Activated CD8-positive, alpha-beta T cell treated with anti-CD3 and anti-CD28 coated beads for 36 hours (primary cell): ENCODE results near the gene NPRL2. TPM values are rescaled to one million over a fixed set of nuclear protein-coding genes. Genes with fewer than 3 reads are reported as not detected.

ENCODE experiments used
- ATAC-seq: fragments of 200-7000 bp; cut with Tn5 transposase; one replicate; pipeline ENCODE4 v1.10.0; 2021; ENCODE audit warnings: mild to moderate bottlenecking, moderate library complexity
- CTCF ChIA-PET: fragments of 350-600 bp; sonication (Branson Sonifier 250); formaldehyde crosslinking; loops from one replicate; lab custom pipeline; 2021; ENCODE audit warnings: antibody characterized with exemption; lab: Charles Lee
- POLR2A ChIA-PET: fragments of 350-600 bp; sonication (Branson Sonifier 250); formaldehyde crosslinking; loops from one replicate; lab custom pipeline; 2021; ENCODE audit warnings: antibody characterized with exemption; lab: Charles Lee
- DNase-seq: peaks from one replicate; pipeline ENCODE4 v3.0.0-alpha.2; 2020
- H3K27ac Mint-ChIP-seq: one replicate; pipeline ENCODE4 v1.8.0; 2021; ENCODE audit warnings: mild to moderate bottlenecking, mixed read lengths
- H3K27me3 Mint-ChIP-seq: one replicate; pipeline ENCODE4 v1.8.0; 2021; ENCODE audit warnings: mixed read lengths
- H3K36me3 Mint-ChIP-seq: one replicate; pipeline ENCODE4 v1.8.0; 2021; ENCODE audit warnings: low read depth, mixed read lengths
- H3K4me1 Mint-ChIP-seq: one replicate; pipeline ENCODE4 v1.8.0; 2021; ENCODE audit warnings: low read depth, mixed read lengths
- H3K4me3 Mint-ChIP-seq: one replicate; pipeline ENCODE4 v1.8.0; 2021; ENCODE audit warnings: mild to moderate bottlenecking, moderate library complexity, mixed read lengths
- H3K9me3 Mint-ChIP-seq: one replicate; pipeline ENCODE4 v1.8.0; 2021; ENCODE audit warnings: mixed read lengths
- CTCF ChIP-seq: fragments of 200-600 bp; IDR thresholded peaks from one replicate; pipeline ENCODE4 v1.8.0; 2022; ENCODE audit warnings: antibody characterized with exemption, mild to moderate bottlenecking
- intact Hi-C: fragments of 100-400 bp; cut with micrococcal nuclease; formaldehyde crosslinking; loops from one replicate; pipeline ENCODE4 v1.10.0; 2022
- total RNA-seq, 2 experiments: library from RNA; stranded (reverse); gene quantifications; one replicate each; pipeline ENCODE4 v1.2.3, GENCODE V29; 2021

The NPRL2 gene
- total RNA-seq, 2 experiments from 2014 or later = 41.3 to 44.7 TPM

- no peak for TF ChIP-seq CTCF
- Mint-ChIP-seq H3K4me3 (peak overlapping the region; percentile 88), H3K9me3 (no peaks in the 10 kb centered on the region), H3K27me3 (no peaks in the 10 kb centered on the region), H3K4me1 (peaks cover 43% of the 10 kb centered on the region), H3K27ac (peak overlapping the region; percentile 14), H3K36me3 (peaks cover 25% of the 10 kb centered on the region)
- intact Hi-C loops = no loop called here
- ChIA-PET POLR2A (interaction anchor here (1.3 to 1.6 kb wide), 4 partner anchors 10 to 21 kb away, joined by 4 to 9 read pairs (median 6); partner anchors contain the start of genes RASSF1 and ZMYND10), CTCF (interaction anchor here (0.9 to 2.9 kb wide), 6 partner anchors 10 to 185 kb away, joined by 3 to 19 read pairs (median 4); partner anchors contain the start of gene ZMYND10)
- DNase-seq (no peak), ATAC-seq (no peak)
These were observed 6.9 kb upstream of the NPRL2 start for GRCh38 chr3:50357481-50357880.

DNA sequence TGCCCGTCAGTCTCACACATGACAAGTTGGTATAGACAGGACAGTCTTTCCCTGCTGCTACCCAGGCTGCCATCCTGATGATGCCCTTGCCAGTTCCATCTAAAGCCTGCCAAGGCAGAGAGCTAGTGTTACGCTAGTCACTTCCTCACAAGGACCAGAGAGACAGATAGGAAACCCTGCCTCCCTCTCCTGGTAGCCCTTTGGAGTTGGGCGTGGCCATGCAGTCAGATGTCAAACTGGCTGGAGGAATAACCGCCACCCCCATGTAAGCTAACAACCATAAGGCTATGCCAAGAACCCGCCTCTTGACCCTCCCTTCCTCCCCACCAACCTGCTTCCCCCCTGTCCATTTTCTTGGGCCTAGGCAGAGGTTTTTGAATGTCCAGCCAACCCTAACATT lies 6.0 kb upstream of the NPRL2 start:
- ChIA-PET CTCF (interaction anchor here (1.0 to 2.9 kb wide), 5 partner anchors 9 to 186 kb away, joined by 3 to 19 read pairs (median 4); partner anchors contain the start of gene ZMYND10), POLR2A (interaction anchor here (1.4 to 1.6 kb wide), 3 partner anchors 9 to 20 kb away, joined by 5 to 9 read pairs (median 6); partner anchors contain the start of gene ZMYND10)
- ATAC-seq (no peak), DNase-seq (no peak)
- Mint-ChIP-seq H3K36me3 (peaks cover 25% of the 10 kb centered on the region), H3K4me3 (peak overlapping the region; percentile 88), H3K9me3 (no peaks in the 10 kb centered on the region), H3K4me1 (peaks cover 45% of the 10 kb centered on the region), H3K27ac (peak overlapping the region; percentile 38), H3K27me3 (no peaks in the 10 kb centered on the region)
- no peak for TF ChIP-seq CTCF
- intact Hi-C loops = no loop called here

- peaks cover 48% of the 10 kb centered on the region for H3K4me1 Mint-ChIP-seq
These were observed 5.4 kb upstream of the NPRL2 start for GRCh38 chr3:50355829-50356552.

DNA sequence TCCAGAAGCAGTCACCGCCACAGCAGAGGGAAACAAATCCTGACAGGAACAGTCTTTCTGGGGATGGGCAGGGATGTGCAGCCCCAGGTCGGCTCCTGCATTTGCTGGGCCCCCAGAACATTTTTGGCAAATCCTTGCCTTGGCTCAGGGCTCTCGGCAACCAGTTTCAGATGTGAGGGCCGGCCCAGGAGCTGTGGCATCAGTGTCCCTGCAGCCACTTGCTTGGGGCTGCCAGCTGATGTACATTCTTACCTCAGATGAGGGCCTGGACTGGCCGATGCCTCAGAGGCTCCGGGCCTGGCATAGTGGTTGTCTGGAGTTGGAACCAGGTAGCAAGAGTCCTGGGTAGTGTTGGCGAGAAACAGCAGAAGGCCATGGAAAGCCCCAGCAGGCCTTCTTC lies 4.3 kb upstream of the NPRL2 start:
- DNase-seq (no peak), ATAC-seq (no peak)
- H3K9me3 Mint-ChIP-seq = no peaks in the 10 kb centered on the region
- no peak for TF ChIP-seq CTCF
- no peaks in the 10 kb centered on the region for H3K27me3 Mint-ChIP-seq
- peaks cover 48% of the 10 kb centered on the region for H3K4me1 Mint-ChIP-seq
- CTCF ChIA-PET = interaction anchor here (1.2 to 4.3 kb wide), 3 partner anchors 17 to 196 kb away, joined by 3 to 15 read pairs (median 3); no protein-coding TSS in a partner anchor
- H3K4me3 Mint-ChIP-seq = no peak overlapping the region
- H3K36me3 Mint-ChIP-seq = peaks cover 25% of the 10 kb centered on the region
- no peak overlapping the region for H3K27ac Mint-ChIP-seq
- intact Hi-C loops = no loop called here
- POLR2A ChIA-PET = interaction anchor here (0.6 to 6.9 kb wide), 5 partner anchors 9 to 214 kb away, joined by 3 to 137 read pairs (median 4); partner anchors contain the start of genes HEMK1 and RASSF1

More at GRCh38 chr3:50355829-50356552, 5.4 kb upstream of the NPRL2 start:
- POLR2A ChIA-PET = interaction anchor here (1.3 kb wide), 1 partner anchor 91 kb away, joined by 3 read pairs; no protein-coding TSS in a partner anchor
- Mint-ChIP-seq H3K36me3 (peaks cover 25% of the 10 kb centered on the region), H3K9me3 (no peaks in the 10 kb centered on the region), H3K27me3 (no peaks in the 10 kb centered on the region), H3K27ac (peak overlapping the region; percentile 42), H3K4me3 (peak overlapping the region; percentile 88)
- intact Hi-C loops = no loop called here
- DNase-seq (no peak), ATAC-seq (no peak)
- no peak for TF ChIP-seq CTCF
- CTCF ChIA-PET = interaction anchor here (2.9 kb wide), 1 partner anchor 8 kb away, joined by 19 read pairs; no protein-coding TSS in a partner anchor
